GM12878 (cell line): Measurements from ENCODE around the gene CNRIP1.

Source experiments
- CHD4 ChIP-seq: fragments of 200-600 bp; sonication (generic); IDR thresholded peaks from 2 replicates; pipeline ENCODE4 v1.6.1; 2016; ENCODE audit warnings: mild to moderate bottlenecking
- CTCF ChIP-seq, 3 experiments: IDR thresholded peaks in 2 of 3; conservative IDR thresholded peaks in 1 of 3; 2 replicates each; pipeline ENCODE4 v1.5.1; 2011; ENCODE audit warnings: low read depth in 3 of 3, low read length in 3 of 3, mild to moderate bottlenecking in 3 of 3, control low read depth in 2 of 3, moderate library complexity in 2 of 3, inconsistent platforms in 1 of 3, mixed read lengths in 1 of 3; ENCODE audit not compliant: control insufficient read depth in 2 of 3, insufficient read depth in 1 of 3; ENCODE audit errors: extremely low read depth in 1 of 3
- ESRRA ChIP-seq: IDR thresholded peaks from 2 replicates; pipeline ENCODE4 v1.6.1; 2012; ENCODE audit warnings: mild to moderate bottlenecking, low read length, improper control_type of control experiment
- FOXK2 ChIP-seq: fragments of 450-650 bp; IDR thresholded peaks from 2 replicates; pipeline ENCODE4 v1.6.1; 2017; ENCODE audit warnings: mild to moderate bottlenecking, moderate library complexity
- IRF3 ChIP-seq: fragments of 450-650 bp; IDR thresholded peaks from 2 replicates; pipeline ENCODE4 v1.6.1; 2014; ENCODE audit warnings: mild to moderate bottlenecking
- MAX ChIP-seq: IDR thresholded peaks from 2 replicates; pipeline ENCODE4 v1.6.1; 2012; ENCODE audit warnings: low read depth, low read length, improper control_type of control experiment
- NFYB ChIP-seq: IDR thresholded peaks from 2 replicates; pipeline ENCODE4 v1.6.1; 2011; ENCODE audit warnings: low read depth, mild to moderate bottlenecking, low read length, improper control_type of control experiment, moderate library complexity; ENCODE audit not compliant: insufficient read depth
- NR2C1 ChIP-seq: fragments of 450-650 bp; IDR thresholded peaks from 2 replicates; pipeline ENCODE4 v1.6.1; 2017; ENCODE audit warnings: antibody characterized with exemption, mild to moderate bottlenecking, moderate library complexity
- RAD21 ChIP-seq: IDR thresholded peaks from 2 replicates; pipeline ENCODE4 v1.6.1; 2011; ENCODE audit warnings: mild to moderate bottlenecking, low read depth, low read length, moderate library complexity; ENCODE audit not compliant: insufficient read depth
- REST ChIP-seq: IDR thresholded peaks from 2 replicates; pipeline ENCODE4 v1.6.1; 2012; ENCODE audit warnings: mild to moderate bottlenecking, low read depth, low read length

GRCh38 chr2:68244456-68244855, 75.3 kb downstream of the CNRIP1 start:
- TF ChIP-seq CHD4 (no peak), IRF3 (no peak), MAX (no peak), NFYB (no peak), CTCF (IDR thresholded peaks at IDR 0.05 in 2 of 3, conservative IDR thresholded peaks at IDR 0.05 in 1 of 3; ENCODE audit: control insufficient read depth in 2 of 3, extremely low read depth in 1 of 3, insufficient read depth in 1 of 3, low read depth in 3 of 3, low read length in 3 of 3) (no peak; a peak in 1 of 6 replicates), REST (no peak), FOXK2 (no peak), NR2C1 (no peak), ESRRA (no peak), RAD21 (peak; percentile 21; the same call in 1 of the 2 replicates)
